ENCODE results near the gene FGF14. TPM values are rescaled to one million over a fixed set of nuclear protein-coding genes. Genes with fewer than 3 reads are reported as not detected.

FGF14 gene
- total and polyA plus RNA-seq, 4 experiments from 2014 or later, result 0.33 to 0.55 (median 0.35) TPM; not detected in 1

DNA sequence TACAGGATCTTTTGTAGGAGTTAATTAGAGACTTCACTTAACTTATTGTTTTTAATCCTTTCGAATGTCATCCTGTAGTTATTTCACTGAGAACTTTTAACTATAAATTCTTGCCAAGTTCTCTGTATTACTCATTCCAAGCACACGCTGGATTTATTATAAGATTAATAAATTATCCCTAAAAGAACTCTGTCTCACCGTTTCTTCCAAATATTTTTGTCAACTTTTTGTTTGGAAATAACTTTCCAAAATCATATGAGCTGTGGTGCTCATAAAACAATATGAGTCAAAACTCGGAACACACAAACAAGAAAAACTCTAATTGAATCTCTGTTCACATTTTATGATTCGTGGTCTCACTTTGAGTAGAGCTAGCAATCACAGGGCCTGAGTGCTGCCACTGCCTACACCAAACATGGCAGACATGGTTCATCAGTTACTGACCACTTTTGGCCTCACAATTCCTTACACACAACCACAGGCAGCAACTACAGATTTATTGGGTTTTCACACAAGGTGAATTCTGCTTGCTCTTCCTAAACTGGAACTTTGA, 412.0 kb downstream of the FGF14 start:
- Mint-ChIP-seq H3K36me3 (no peaks in the 10 kb centered on the region), H3K27me3 (peaks cover 0 to 2% of the 10 kb centered on the region in 2 donors), H3K9me3 (peaks cover 0 to 7% (median 3%) of the 10 kb centered on the region in 8 donors), H3K4me3 (no peak overlapping the region), H3K4me1 (no peaks in the 10 kb centered on the region), H3K27ac (no peak overlapping the region)
- ChIA-PET CTCF (ENCODE audit: partially characterized antibody) (no interaction called here), POLR2A (ENCODE audit: partially characterized antibody) (no interaction called here)
- Histone ChIP-seq H3K27ac (ENCODE audit: low read depth, low read length) (no peak overlapping the region), H3K9me3 (ENCODE audit: control insufficient read depth in 1 of 2, low read length in 2 of 2) (no peaks in the 10 kb centered on the region), H3K36me3 (ENCODE audit: insufficient read depth, low read length) (no peaks in the 10 kb centered on the region), H3K27me3 (ENCODE audit: insufficient read depth, low read length) (no peaks in the 10 kb centered on the region), H3K4me1 (ENCODE audit: insufficient read depth, low read length) (no peaks in the 10 kb centered on the region), H3K4me3 (ENCODE audit: low read length in 2 of 2) (no peak overlapping the region)
- no peak for DNase-seq
- intact Hi-C loops (cut with micrococcal nuclease), result no loop called here

- ChIA-PET CTCF (ENCODE audit: partially characterized antibody) (no interaction called here), POLR2A (ENCODE audit: partially characterized antibody) (no interaction called here)
- Mint-ChIP-seq H3K27ac (no peak overlapping the region), H3K9me3 (peaks cover 0 to 7% (median 3%) of the 10 kb centered on the region in 8 donors), H3K27me3 (peaks cover 0 to 3% of the 10 kb centered on the region in 2 donors), H3K4me1 (no peaks in the 10 kb centered on the region), H3K36me3 (no peaks in the 10 kb centered on the region), H3K4me3 (no peak overlapping the region)
- no peaks in the 10 kb centered on the region for H3K9me3 ChIP-seq (ENCODE audit: control insufficient read depth in 1 of 2, low read length in 2 of 2)
- H3K27me3 ChIP-seq (ENCODE audit: insufficient read depth, low read length), result no peaks in the 10 kb centered on the region
- DNase-seq, result no peak
- H3K4me1 ChIP-seq (ENCODE audit: insufficient read depth, low read length), result no peaks in the 10 kb centered on the region
- H3K27ac ChIP-seq (ENCODE audit: low read depth, low read length), result no peak overlapping the region
- no peaks in the 10 kb centered on the region for H3K36me3 ChIP-seq (ENCODE audit: insufficient read depth, low read length)
- intact Hi-C loops (cut with micrococcal nuclease), result no loop called here
- H3K4me3 ChIP-seq (ENCODE audit: low read length in 2 of 2), result no peak overlapping the region
Observed at GRCh38 chr13:101988140-101988539, 413.7 kb downstream of the FGF14 start.

GRCh38 chr13:101986316-101986715, 415.5 kb downstream of the FGF14 start:
- ChIA-PET CTCF (ENCODE audit: partially characterized antibody) (no interaction called here), POLR2A (ENCODE audit: partially characterized antibody) (no interaction called here)
- Histone ChIP-seq H3K27me3 (ENCODE audit: insufficient read depth, low read length) (no peaks in the 10 kb centered on the region), H3K27ac (ENCODE audit: low read depth, low read length) (no peak overlapping the region), H3K9me3 (ENCODE audit: control insufficient read depth in 1 of 2, low read length in 2 of 2) (no peaks in the 10 kb centered on the region), H3K4me3 (ENCODE audit: low read length in 2 of 2) (no peak overlapping the region), H3K36me3 (ENCODE audit: insufficient read depth, low read length) (no peaks in the 10 kb centered on the region), H3K4me1 (ENCODE audit: insufficient read depth, low read length) (no peaks in the 10 kb centered on the region)
- Mint-ChIP-seq H3K4me3 (no peak overlapping the region), H3K36me3 (no peaks in the 10 kb centered on the region), H3K4me1 (no peaks in the 10 kb centered on the region), H3K9me3 (peaks cover 0 to 5% (median 1%) of the 10 kb centered on the region in 8 donors), H3K27me3 (peaks cover 0 to 3% of the 10 kb centered on the region in 2 donors), H3K27ac (no peak overlapping the region)
- no peak for DNase-seq
- intact Hi-C loops (cut with micrococcal nuclease), result no loop called here

DNA sequence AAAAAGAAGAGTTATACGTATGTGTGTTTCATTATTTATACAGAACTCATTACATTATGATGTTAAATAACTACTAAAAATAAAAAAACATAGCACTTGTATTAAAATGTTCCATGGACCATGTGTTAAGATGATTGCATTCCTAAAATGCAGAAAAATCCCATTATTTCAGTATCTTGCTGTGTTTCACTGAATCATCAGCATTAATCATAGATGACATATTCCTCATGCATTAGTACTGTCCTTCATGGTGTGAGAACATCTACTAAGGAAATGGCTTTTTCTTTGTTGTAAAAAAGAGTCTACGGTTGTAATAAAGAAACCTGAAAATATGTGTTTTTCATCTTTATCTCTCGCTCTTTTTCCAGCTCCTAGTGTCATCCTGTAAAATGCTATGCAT, 416.5 kb downstream of the FGF14 start:
- no peaks in the 10 kb centered on the region for H3K4me1 Mint-ChIP-seq
- H3K9me3 ChIP-seq (ENCODE audit: control insufficient read depth in 1 of 2, low read length in 2 of 2), result no peaks in the 10 kb centered on the region
- no peaks in the 10 kb centered on the region for H3K27me3 ChIP-seq (ENCODE audit: insufficient read depth, low read length)
- H3K4me3 Mint-ChIP-seq, result no peak overlapping the region
- POLR2A ChIA-PET (ENCODE audit: partially characterized antibody), result no interaction called here
- CTCF ChIA-PET (ENCODE audit: partially characterized antibody), result no interaction called here
- no peak overlapping the region for H3K4me3 ChIP-seq (ENCODE audit: low read length in 2 of 2)
- H3K4me1 ChIP-seq (ENCODE audit: insufficient read depth, low read length), result no peaks in the 10 kb centered on the region
- H3K9me3 Mint-ChIP-seq, result peaks cover 0 to 5% (median 1%) of the 10 kb centered on the region in 8 donors
- no peaks in the 10 kb centered on the region for H3K36me3 ChIP-seq (ENCODE audit: insufficient read depth, low read length)
- no peak overlapping the region for H3K27ac Mint-ChIP-seq
- DNase-seq, result no peak
- H3K27me3 Mint-ChIP-seq, result peaks cover 0 to 3% of the 10 kb centered on the region in 2 donors
- no peak overlapping the region for H3K27ac ChIP-seq (ENCODE audit: low read depth, low read length)
- intact Hi-C loops (cut with micrococcal nuclease), result no loop called here
- no peaks in the 10 kb centered on the region for H3K36me3 Mint-ChIP-seq

GRCh38 chr13:101982903-101983302, 418.9 kb downstream of the FGF14 start:
- Histone ChIP-seq H3K4me1 (ENCODE audit: insufficient read depth, low read length) (no peaks in the 10 kb centered on the region), H3K9me3 (ENCODE audit: control insufficient read depth in 1 of 2, low read length in 2 of 2) (no peaks in the 10 kb centered on the region), H3K4me3 (ENCODE audit: low read length in 2 of 2) (no peak overlapping the region), H3K36me3 (ENCODE audit: insufficient read depth, low read length) (no peaks in the 10 kb centered on the region), H3K27ac (ENCODE audit: low read depth, low read length) (no peak overlapping the region), H3K27me3 (ENCODE audit: insufficient read depth, low read length) (no peaks in the 10 kb centered on the region)
- Mint-ChIP-seq H3K27me3 (peaks cover 0 to 3% of the 10 kb centered on the region in 2 donors), H3K27ac (no peak overlapping the region), H3K4me3 (no peak overlapping the region), H3K4me1 (no peaks in the 10 kb centered on the region), H3K9me3 (peaks cover 0 to 2% (median 0%) of the 10 kb centered on the region in 8 donors), H3K36me3 (no peaks in the 10 kb centered on the region)
- no peak for DNase-seq
- POLR2A ChIA-PET (ENCODE audit: partially characterized antibody), result no interaction called here
- CTCF ChIA-PET (ENCODE audit: partially characterized antibody), result no interaction called here
- intact Hi-C loops (cut with micrococcal nuclease), result no loop called here

DNA sequence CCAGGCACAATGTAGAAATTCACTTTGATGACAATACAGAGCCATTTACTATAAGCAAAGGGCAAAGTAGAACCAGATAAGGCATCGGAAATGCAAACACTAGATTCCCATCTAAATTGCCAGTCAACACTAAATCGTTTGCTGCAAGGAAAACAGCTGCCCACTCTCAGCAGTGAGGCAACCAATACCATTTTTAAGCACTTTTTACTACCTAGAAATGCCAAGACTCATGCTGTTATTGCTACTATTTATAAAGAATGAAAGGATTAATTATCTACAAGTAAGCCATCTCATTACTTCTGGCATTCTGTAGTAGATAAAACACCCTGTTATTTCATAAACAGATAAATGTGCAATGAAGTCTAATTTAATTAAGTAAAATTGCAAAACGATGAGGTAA, 422.0 kb downstream of the FGF14 start:
- Mint-ChIP-seq H3K4me1 (no peaks in the 10 kb centered on the region), H3K4me3 (no peak overlapping the region), H3K36me3 (no peaks in the 10 kb centered on the region), H3K27me3 (peaks cover 0 to 2% of the 10 kb centered on the region in 2 donors), H3K27ac (no peak overlapping the region), H3K9me3 (no peaks in the 10 kb centered on the region)
- Histone ChIP-seq H3K4me3 (ENCODE audit: low read length in 2 of 2) (no peak overlapping the region), H3K36me3 (ENCODE audit: insufficient read depth, low read length) (no peaks in the 10 kb centered on the region), H3K27me3 (ENCODE audit: insufficient read depth, low read length) (no peaks in the 10 kb centered on the region), H3K4me1 (ENCODE audit: insufficient read depth, low read length) (no peaks in the 10 kb centered on the region), H3K9me3 (ENCODE audit: control insufficient read depth in 1 of 2, low read length in 2 of 2) (no peaks in the 10 kb centered on the region), H3K27ac (ENCODE audit: low read depth, low read length) (no peak overlapping the region)
- ChIA-PET CTCF (ENCODE audit: partially characterized antibody) (no interaction called here), POLR2A (ENCODE audit: partially characterized antibody) (no interaction called here)
- no peak for DNase-seq
- intact Hi-C loops (cut with micrococcal nuclease), result no loop called here

GRCh38 chr13:101978552-101979315, 423.1 kb downstream of the FGF14 start:
- DNase-seq, result no peak
- H3K4me3 Mint-ChIP-seq, result no peak overlapping the region
- H3K4me1 Mint-ChIP-seq, result no peaks in the 10 kb centered on the region
- POLR2A ChIA-PET (ENCODE audit: partially characterized antibody), result no interaction called here
- H3K4me3 ChIP-seq (ENCODE audit: low read length in 2 of 2), result no peak overlapping the region
- no peaks in the 10 kb centered on the region for H3K4me1 ChIP-seq (ENCODE audit: insufficient read depth, low read length)
- CTCF ChIA-PET (ENCODE audit: partially characterized antibody), result no interaction called here
- no peaks in the 10 kb centered on the region for H3K9me3 Mint-ChIP-seq
- intact Hi-C loops (cut with micrococcal nuclease), result no loop called here
- no peaks in the 10 kb centered on the region for H3K27me3 ChIP-seq (ENCODE audit: insufficient read depth, low read length)
- H3K27ac ChIP-seq (ENCODE audit: low read depth, low read length), result no peak overlapping the region
- H3K27ac Mint-ChIP-seq, result no peak overlapping the region
- H3K9me3 ChIP-seq (ENCODE audit: control insufficient read depth in 1 of 2, low read length in 2 of 2), result no peaks in the 10 kb centered on the region
- H3K36me3 Mint-ChIP-seq, result no peaks in the 10 kb centered on the region
- no peaks in the 10 kb centered on the region for H3K36me3 ChIP-seq (ENCODE audit: insufficient read depth, low read length)
- H3K27me3 Mint-ChIP-seq, result no peaks in the 10 kb centered on the region

Measured in CD4-positive, alpha-beta memory T cell (primary cell).